ENCODE measurements around the gene MORN5.

Gene MORN5

DNA sequence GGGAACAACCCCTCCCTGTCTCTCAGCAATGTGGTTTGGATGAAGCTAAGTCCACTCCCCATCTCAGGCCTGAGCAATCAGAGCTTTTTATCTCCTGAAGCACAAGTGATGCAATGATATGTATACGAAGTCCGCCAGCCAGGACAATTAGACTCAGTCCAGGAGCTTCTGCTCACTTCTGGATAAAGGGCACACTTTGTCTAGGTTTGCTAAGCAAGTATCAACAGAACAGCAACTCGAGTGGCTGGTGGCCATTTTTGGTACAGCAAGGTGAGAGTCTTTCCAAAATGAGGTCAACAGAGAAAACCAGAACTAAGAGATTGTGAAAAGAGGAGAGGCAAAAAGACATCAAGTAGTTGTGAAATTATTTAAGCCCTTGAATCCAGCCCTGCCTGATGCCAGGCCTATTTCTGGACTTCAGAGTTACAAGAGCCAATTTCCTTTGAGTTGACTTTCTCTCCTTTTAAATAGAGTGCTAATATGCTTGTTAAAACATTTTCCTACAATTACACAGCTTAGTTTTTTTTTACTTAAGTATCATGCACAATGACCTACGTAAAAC, 8.4 kb upstream of the MORN5 start:
- no peak overlapping the region for H3K27ac ChIP-seq
- TF ChIP-seq, protein P1, sequence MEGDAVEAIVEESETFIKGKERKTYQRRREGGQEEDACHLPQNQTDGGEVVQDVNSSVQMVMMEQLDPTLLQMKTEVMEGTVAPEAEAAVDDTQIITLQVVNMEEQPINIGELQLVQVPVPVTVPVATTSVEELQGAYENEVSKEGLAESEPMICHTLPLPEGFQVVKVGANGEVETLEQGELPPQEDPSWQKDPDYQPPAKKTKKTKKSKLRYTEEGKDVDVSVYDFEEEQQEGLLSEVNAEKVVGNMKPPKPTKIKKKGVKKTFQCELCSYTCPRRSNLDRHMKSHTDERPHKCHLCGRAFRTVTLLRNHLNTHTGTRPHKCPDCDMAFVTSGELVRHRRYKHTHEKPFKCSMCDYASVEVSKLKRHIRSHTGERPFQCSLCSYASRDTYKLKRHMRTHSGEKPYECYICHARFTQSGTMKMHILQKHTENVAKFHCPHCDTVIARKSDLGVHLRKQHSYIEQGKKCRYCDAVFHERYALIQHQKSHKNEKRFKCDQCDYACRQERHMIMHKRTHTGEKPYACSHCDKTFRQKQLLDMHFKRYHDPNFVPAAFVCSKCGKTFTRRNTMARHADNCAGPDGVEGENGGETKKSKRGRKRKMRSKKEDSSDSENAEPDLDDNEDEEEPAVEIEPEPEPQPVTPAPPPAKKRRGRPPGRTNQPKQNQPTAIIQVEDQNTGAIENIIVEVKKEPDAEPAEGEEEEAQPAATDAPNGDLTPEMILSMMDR (conservative IDR thresholded peaks at IDR 0.05), result no peak

GRCh38 chr9:122155796-122156195, 3.9 kb upstream of the MORN5 start:
- no peak overlapping the region for H3K27ac ChIP-seq
- TF ChIP-seq, protein P1 (conservative IDR thresholded peaks at IDR 0.05), result no peak

DNA sequence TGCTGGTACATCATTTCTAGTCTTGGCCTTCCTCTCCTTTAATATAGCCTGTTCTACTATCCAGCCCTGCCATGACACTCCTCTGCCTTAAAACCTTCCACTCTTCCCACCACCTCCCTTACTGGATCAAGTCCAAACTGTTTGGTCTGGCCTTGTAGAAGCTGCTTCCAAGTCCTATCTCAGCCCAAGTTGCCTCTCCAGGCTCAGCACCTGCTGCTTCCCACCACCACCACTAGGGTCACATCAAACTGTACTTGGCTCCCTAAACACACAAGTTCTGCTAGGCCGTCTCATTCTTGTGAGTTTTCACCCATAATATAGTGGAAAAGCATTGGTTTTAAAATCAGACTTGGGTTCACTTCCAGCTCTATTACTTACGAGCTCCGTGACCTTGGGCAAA, 1.5 kb upstream of the MORN5 start:
- TF ChIP-seq, protein P1 (conservative IDR thresholded peaks at IDR 0.05), result peak; percentile 70
- H3K27ac ChIP-seq, result no peak overlapping the region

DNA sequence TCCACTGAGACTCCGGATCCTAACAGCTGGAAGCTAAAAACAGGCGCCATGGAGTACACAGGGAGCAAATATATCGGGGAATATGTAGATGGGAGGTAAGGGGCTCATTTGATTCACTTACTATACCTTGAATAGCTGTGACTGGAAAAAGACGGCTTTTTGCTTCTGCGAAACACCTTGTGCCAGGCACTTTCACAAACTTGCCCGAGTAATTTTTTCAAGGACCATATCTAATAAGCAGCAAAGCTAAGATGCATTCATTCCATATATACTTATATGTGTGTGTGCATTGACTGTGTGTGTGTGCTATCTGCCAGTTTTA, 178 bp downstream of the MORN5 start:
- TF ChIP-seq, protein P1 (conservative IDR thresholded peaks at IDR 0.05), result no peak
- H3K27ac ChIP-seq, result peak overlapping the region; percentile 85; the same call in 1 of the 2 replicates

GRCh38 chr9:122162415-122162814, 2.7 kb downstream of the MORN5 start:
- no peak overlapping the region for H3K27ac ChIP-seq
- TF ChIP-seq, protein P1 (conservative IDR thresholded peaks at IDR 0.05), result no peak

DNA sequence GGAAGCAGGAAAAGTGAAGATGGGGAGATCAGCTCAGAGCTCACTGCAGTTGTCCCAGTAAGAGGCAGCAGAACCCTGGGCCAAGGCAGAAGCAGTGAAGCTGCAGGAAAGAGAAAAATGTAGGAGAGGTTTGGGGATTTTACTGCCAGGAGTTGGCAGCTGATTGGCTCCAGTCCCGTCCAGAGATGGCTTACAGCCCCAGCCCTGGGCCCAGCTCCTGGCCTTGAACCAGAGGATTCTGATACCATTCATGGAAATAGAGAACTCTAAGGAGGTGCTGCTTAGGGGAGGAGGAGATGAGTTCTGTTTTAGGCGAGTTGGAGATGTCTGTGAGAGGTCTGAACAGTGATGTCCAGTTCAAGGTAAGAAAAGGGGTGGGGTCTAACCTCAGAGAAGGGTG, 4.6 kb downstream of the MORN5 start:
- no peak overlapping the region for H3K27ac ChIP-seq
- TF ChIP-seq, protein P1 (conservative IDR thresholded peaks at IDR 0.05), result no peak

- TF ChIP-seq, protein P1 (conservative IDR thresholded peaks at IDR 0.05), result no peak
- H3K27ac ChIP-seq, result no peak overlapping the region
These were observed 8.6 kb downstream of the MORN5 start for GRCh38 chr9:122168356-122168755.

Measured in VCaP (cell line).